Stimulated activated CD4-positive, alpha-beta T cell treated with anti-CD3 and anti-CD28 coated beads, TNF-alpha, amount 100 ng/mL, for 48 hours (primary cell): Measurements from ENCODE around the gene EXOC4.
"Not testable (repeated sequence)": the region's sequence is repeated elsewhere in the genome, so short reads cannot be mapped to it uniquely, and the experiment has no call there.

Source experiments
- DNase-seq, 3 donors: peaks; one replicate each; pipeline ENCODE4 v3.0.0-alpha.2; 2020; ENCODE audit warnings: low read depth in 3 of 3

The EXOC4 gene

DNA sequence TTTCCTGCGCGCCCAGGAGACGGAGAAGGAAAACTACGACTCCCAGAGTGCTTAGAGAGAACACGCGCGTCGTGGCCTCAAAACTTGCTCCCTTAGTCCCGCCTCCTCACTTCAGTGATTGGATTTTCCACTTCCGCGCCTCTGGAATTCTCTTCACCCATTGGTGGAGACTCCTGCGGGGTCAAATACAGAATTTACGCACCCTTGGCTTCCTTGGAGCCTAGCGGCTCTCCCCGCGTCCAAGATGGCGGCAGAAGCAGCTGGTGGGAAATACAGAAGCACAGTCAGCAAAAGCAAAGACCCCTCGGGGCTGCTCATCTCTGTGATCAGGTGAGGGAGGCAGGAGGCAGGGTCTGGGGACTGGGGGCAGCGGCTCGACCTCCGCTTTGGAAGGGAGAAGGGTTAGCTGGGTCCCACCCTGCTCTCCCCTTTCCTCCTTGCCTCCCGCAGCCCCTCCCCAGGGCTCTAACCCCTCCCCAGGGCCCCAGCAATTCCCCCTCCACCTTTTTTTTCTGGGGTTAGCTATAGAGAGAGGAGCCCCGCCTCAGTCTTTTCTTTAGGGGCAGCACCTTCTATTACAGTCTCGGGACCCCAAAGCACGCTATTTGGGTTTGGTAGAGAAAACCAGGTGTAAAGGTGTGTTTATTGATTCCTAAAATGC, at the start of gene EXOC4:
TSS of gene EXOC4 (plus strand) at position 221 of the 661 bp plus-strand sequence.
- DNase-seq: peak; percentile 79 to 87 (median 82)

DNA sequence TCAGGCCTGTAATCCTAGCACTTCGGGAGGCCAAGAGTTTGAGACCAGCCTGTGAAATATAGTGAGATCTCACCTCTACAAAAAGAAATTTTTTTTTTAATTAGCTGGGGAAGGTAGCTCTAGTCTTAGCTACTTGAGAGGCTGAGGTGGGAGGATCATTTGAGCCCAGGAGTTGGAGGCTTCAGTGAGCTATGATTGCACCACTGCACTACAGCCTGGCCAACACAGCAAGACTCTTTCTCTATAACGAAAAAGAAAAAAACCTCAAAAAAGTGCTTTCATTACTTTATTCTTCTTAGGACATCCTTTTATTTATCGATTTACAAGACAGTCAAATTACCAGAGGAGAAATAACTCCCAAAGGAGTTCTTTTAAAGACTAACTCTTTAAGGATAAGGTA, 49.4 kb upstream of the EXOC4 start:
- DNase-seq: no peak

DNA sequence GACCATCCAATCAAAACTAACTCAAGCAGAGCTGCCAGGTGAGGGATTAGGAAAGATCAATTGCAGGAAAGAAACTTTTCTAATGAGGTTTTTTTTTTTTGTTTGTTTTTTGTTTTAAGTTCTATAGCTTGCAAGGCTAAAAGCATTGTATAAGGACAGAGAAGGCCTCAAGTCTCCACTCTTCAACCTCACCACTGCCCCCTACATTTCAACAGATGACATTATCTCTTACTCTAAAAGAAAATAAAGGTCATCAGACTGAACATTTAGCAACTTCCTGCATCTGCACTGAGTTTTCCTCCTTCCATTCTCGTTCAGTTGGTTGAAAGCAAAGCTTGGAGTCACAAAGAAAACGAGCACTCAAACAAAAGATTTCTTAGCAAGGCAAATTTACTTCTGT, 45.2 kb upstream of the EXOC4 start:
- DNase-seq: no peak

DNA sequence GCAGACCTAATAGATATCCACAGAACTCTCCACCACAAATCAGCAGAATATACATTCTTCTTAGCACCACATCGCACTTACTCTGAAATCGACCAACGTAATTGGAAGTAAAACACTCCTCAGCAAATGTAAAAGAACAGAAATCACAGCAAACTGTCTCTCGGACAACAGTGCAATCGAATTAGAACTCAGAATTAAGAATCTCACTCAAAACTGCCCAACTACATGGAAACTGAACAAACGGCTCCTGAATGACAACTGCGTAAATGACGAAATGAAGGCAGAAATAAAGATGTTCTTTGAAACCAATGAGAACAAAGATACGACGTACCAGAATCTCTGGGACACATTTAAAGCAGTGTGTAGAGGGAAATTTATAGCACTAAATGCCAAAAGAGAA, 42.1 kb upstream of the EXOC4 start:
- not testable (repeated sequence) for DNase-seq

DNA sequence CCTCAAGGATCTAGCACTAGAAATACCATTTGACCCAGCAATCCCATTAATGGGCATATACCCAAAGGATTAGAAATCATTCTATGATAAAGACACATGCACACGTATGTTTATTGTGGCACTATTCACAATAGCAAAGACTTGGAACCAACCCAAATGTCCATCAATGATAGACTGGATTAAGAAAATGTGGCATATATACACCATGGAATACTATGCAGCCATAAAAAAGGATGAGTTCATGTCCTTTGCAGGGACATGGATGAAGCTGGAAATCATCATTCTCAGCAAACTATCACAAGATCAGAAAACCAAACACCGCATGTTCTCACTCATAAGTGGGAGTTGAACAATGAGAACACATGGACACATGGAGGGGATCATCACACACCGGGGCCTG, 39.1 kb upstream of the EXOC4 start:
- DNase-seq: not testable (repeated sequence)

DNA sequence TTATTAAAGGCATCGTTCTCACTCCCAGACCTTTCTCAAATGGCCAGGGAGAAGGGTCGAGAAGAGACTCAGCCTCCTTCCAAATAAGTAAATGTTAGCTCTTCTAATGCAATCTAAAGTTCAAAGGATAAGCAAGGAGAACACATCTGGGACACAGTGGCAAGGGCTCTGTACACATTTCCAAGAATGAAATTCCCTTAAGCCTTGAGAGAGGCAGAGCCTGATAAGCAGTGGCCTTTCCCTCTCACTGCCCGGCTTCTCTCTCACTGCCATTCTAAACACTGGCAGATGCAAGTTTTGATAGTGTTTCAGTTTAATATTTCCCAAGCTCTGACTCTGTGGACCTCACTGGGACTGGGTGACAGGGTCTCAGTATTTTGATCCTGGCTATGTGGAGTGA, 35.1 kb upstream of the EXOC4 start:
- no peak for DNase-seq

DNA sequence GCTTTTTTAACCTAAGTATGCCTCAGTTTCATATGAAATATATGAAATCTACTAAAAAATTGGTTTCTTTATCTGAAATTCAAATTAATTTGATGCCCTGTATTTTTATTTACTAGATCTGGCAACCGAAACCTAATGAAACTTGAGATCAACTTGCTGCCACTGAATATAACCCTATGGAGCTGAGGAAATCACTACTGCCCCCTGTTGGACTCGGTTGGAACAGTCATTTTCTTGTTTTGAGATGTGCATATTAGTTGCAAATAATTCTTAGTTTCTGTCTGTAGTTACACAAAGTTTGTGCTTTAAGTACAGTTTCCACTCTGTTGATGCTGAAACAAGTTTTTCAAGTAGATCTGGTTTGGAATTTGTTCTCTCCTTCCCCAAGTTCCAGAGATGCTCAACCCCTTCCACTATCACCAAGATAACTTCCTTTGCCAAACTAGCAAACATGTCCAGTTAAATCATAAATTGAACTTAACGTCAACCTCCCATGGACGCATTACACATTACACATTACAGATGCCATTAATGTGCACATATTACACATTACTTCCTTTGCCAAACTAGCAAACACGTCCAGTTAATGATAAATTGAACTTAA, 22.2 kb upstream of the EXOC4 start:
- DNase-seq: peak; percentile 8 to 27 (median 10)

DNA sequence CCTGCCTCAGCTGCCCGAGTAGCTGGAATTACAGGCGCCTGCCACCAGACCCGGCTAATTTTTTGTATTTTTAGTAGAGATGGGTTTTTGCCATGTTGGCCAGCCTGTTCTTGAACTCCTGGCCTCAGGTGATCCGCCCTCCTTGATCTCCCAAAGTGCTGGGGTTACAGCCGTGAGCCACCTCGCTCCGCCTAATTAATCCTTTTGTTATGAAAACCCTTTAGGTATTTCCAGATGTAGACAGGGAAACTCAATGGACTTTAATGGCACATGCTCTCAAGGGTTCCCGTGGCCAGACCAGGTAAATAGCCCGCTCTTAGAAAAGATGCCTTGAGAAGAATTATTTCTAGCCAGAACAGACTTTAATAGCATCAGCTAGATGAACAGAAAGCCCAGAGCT, 19.7 kb upstream of the EXOC4 start:
- DNase-seq: no peak

DNA sequence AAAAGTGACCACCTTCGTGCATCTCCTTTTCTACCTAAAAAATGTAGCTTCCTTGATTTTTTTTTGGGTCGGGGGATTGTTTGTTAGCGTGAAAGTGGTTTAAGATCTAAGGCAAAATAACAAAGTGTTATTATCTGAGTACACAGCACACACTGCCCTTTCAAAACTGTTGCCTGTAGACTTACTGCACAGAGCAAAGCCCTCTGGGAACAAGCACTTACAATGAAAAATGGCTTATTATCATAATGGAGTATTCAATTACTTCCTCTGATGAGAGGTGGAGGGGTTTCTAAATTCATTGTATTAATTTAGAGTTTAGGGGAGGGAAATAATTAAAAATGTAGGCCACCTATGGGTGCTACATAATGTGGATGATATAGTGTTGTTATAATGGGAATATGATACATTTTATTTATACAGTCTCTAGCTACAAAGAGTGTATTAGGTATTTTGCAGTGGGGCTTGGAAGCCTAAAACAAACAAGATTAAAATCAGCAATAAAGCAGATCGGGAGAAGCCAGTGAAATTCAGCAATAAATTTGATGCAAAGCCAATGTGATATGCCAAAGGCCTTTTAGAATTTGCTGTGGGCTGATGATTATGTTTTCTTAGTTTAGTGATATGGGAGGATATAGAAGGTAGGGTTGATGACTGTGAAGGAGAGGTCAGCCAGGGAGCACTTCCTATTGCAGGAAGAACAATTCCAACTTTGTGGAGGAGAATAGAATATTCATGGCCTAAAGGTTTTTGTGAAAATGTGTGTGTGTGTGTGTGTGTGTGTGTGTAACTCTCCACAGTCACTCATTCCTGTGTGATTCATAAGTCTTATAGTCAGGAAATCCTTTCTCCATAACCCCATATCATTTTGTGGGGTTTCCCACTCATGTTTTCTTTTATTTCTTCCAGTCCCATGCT, 17.7 kb upstream of the EXOC4 start:
- no peak for DNase-seq

DNA sequence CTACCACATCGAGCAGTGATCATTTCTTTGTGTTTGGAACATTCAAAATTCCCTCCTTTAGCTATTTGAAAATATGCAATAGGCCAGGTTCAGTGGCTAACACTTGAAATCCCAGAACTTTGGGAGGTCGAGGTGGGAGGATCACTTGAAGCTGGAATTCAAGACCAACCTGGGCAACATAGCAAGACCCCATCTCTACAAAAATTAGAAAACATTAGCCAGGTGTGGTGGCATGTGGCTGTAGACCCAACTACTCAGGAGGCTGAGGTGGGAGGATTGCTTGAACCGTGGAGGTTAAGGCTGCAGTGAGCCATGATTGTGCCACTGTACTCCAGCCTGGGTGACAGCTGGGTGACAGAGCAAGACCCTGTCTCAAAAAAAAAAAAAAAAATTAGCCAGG, 15.3 kb upstream of the EXOC4 start:
- no peak for DNase-seq

DNA sequence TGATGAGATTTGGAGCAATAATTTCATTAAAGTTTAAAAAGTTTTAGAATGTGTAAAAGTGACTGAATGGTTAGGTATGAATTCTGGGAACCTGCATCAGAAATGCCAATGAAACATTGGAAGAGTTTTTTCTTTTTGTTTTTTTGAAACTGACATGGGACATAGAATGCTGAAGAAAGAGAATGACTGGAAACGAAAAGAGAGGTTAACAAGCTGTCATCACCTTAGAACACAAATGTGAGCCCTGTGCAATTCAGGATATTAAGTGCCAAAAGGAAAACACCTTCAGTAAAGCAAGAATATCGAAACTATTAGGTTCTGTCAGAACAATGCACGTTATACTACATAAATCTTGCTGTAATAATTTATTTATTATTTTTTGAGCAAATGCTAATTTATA, 12.6 kb upstream of the EXOC4 start:
- no peak for DNase-seq

DNA sequence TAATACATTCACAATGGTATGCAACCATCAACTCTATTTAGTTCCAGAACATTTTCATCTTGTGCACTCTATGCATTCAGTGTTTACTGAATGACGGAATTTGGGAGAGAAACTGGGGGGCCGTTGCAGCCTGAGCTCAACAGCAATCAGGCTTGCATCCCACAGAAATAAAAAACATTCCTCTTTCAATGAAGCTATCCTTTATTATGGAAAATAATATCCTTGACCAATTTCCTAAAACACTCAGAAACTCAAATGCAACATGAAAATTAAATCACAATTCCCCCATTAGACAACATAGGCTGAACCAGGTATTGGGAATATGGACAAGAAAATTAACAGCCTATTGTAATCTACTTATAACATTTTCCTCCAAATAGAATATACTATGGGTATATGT, 6.3 kb upstream of the EXOC4 start:
- no peak for DNase-seq

DNA sequence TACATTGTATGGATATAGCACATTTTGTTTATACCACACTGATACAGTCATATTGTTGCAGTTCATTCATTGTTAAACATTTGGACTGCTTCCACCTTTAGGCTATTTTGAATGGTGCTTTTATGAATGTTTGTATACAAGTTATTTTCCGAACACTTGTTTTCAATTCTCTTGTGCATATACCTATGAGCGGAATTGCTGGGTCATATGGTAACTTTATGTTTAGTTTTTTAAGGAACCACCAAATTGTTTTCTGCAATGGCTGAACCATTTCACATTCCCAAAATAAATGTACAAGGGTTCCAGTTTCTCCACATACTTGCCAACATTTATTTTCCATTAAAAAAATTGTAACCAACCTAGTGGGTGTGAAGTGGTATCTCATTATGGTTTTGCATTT, 4.0 kb upstream of the EXOC4 start:
- DNase-seq: no peak

DNA sequence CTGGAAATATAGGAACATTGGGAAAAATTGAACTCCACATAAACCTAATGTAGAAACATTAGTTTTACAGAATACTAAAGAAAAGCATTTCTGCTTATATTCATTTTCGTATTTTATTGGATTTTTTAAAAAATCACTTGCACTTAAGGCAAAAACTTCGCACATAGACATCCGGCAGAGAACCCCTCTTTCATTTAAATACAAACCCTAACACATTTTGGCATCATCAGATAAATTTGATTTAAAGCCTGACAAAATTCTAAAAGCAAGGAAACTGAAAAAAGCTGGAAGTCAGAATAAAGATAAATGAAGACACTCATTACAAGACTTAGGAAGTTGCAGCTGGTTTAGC, 396 bp upstream of the EXOC4 start:
- no peak for DNase-seq

DNA sequence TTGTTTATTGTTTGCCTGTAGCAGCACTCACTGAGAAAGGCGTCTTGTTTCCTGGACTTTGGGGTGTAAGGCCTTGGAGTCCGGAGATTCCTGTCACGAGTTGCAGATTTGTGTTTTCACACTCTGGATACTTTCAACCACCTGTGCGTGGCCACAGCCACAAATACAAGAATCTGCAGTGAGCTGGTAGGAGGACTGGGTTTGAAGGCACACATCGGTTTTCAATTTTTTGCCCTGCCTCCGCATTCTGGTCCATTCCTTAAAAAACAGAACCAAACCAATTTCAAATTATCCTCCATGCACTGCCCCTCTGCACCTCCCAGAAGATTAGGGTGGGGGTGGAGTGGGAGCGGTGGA, 619 bp downstream of the EXOC4 start:
- peak in 1 of 3 donors; percentile 4 for DNase-seq

DNA sequence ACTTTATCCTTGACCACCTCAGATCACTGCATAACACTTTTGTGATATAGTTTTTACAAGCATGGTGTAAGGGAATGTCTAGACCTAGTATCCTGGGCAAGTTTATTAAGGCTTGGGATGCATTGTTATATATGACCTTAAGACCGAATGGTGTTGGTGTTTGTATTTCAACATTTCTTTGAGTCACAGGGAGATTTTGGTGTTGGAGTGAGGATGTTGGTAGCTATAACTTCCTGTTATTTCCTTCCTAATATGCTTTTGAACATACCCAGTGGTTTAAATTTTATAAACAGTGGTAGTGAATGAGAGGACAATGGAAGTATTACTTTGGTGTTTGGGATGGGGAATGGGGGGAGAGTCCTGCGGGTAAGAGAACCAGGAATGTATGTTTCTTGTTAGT, 2.6 kb downstream of the EXOC4 start:
- DNase-seq: no peak

DNA sequence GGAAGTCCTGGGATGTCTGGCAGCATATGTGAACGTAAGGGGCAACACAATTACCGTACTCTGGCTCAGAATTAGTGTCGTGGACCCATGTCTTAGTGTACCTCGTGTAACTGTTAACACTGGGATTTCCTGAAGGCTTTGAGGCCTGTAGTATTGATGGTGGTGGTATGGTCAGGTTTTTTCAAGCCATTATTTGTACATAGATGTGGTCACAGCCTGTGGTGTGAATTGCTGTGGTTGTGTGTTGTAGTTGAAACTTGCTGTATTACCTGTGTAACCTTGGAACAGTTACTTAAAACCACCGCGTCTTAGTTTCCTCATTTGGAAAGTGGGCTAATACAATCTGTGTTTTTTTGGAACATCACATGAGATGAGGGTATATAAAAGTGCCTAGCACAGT, 5.3 kb downstream of the EXOC4 start:
- DNase-seq: no peak

DNA sequence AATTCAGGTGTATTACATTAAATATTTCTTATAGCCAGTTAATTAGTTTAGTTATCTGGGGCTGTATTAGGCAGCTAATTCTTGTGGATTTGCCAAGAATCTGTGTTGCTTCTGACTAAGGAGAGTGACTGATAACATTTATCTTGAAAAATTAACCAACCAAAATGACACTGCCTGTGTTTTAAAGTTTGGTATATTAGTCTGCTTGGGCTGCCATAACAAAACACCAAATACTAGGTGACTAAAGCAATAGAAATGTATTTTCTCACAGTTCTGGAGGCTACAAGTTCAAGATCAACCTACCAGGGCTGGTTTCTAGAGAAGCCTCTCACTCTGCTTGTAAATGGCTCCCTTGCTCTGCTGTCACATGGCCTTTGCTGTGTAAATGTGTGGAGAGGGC, 12.9 kb downstream of the EXOC4 start:
- DNase-seq: no peak

DNA sequence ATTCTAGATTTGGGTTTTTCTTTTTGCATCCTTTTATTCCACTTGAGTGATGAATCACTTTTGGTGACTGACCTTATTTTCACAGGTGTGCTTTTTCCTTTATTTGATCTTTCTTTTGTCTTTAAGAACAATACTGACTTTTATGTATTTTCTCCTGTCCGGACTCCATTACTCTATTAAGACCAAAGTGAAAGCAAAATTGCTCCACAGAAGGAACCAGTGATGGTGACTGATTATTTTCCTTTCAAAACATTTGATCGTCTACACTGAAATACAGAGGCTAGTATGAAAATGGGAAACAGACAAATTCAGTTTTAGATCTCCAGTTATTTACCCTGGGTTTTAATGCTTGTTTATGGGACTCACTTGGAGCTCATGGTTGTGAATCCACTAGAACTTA, 15.5 kb downstream of the EXOC4 start:
- DNase-seq: no peak

DNA sequence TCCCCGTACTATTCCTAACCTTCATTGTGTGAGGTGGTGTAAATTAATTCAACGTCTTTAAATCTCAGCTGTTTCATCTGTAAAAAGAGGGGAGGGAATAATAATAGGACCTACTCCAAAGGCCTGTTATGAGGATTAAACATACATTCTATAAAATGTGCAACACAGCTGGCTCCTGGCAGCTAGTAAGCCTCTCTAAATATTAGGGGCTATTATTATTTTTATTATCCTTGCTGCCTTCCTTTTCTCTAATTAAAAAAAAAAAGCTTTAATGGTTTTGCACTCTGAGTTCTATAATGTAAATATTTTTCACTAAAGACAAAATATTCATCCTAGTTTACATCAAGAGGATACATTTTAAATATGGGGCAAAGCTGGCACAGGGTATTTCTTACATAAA, 19.5 kb downstream of the EXOC4 start:
- no peak for DNase-seq

DNA sequence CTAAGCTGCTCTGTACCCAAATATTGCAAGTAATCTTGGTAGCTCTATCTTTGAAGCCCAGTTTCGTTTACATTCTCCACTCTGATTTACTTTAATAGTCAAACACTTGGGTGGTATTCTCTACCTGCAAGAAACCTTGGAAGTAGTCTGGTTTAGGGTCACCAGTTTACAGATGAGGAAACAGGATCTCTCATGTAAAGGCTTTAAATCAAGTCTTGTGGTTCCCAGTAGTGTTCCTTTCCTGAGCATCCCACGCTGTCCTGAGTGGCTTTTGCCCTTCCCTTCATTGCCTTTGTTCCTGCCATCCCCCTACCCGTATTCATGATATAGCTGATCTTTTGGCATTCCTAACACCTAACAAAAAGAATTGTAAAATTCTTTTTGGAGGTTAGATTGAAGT, 20.3 kb downstream of the EXOC4 start:
- DNase-seq: no peak

DNA sequence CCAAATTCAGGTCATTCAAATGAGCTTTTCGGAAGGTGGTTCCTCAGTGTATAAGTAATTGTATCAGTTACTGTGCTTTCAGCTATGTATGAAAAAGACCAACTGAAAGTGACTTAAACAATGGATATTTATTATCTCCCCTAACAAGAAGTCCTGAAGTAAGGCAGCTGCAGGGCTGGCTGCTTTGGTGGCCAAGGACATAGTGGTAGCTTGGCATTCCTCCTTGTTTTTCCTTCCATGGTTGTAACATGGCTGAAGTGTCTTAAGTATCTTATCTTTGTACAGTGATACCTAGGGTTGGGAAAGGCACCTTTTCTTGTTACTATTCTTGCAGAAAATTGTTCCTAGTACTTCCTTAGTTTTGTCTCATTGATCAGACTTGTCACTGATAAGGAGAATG, 21.4 kb downstream of the EXOC4 start:
- no peak for DNase-seq

DNA sequence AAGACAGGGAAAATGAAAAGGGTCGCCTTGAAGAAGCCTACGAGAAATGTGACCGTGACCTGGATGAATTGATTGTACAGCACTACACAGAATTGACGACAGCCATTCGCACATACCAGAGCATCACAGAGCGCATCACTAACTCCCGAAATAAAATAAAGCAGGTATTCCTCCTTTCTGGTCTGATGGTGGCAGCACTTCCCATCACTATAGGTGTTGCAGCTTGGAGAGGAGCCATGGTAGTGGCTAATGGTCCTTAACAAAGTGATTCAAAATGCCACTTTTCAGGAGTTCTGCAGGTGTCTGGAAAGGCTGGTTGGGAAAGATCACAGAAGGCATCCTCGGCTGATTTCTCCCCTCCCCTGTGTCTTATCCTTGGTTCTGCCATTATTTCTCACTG, 22.1 kb downstream of the EXOC4 start:
- DNase-seq: no peak
